Stimulated activated CD8-positive, alpha-beta memory T cell treated with anti-CD3 and anti-CD28 coated beads, Interleukin-7, amount 100 ng/mL, for 1 hour (primary cell): Measurements from ENCODE around the gene SLC5A9.
"Not testable (repeated sequence)": the region's sequence is repeated elsewhere in the genome, so short reads cannot be mapped to it uniquely, and the experiment has no call there.

Experiments
- DNase-seq, 2 donors: peaks; one replicate each; pipeline ENCODE4 v3.0.0-alpha.2; 2020; ENCODE audit warnings: low read depth in 2 of 2

SLC5A9 gene

DNA sequence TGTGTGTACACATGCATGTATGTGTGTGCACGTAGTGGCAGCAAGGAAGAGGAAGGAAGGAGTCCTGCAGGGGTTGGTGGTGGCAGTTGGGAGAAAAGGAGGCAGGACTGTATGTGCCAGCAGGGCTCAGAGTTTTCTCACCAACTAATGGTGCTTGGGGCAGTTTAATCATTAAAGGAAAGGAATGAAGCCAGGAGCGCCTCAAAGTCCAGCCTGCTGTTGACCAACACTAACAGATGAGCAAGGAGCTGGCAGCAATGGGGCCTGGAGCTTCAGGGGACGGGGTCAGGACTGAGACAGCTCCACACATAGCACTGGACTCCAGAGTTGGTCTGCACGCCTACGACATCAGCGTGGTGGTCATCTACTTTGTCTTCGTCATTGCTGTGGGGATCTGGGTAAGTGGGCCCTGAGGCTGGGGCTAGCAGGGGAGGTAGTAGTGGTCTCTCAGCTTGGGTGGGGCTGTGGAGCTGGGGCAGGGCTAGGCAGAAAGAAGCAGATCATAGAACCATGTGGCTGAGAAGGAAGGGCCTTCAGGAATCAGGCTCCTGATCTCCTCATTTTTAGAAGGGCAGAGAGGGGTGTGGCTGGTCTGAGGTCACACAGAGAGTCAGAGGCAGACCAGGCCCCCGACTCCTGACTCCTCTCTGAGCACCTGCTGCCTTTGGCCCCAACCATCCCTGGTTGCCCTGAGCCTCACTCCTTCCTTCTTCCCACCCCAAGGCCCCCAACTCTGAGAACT, at the start of gene SLC5A9:
TSS of gene SLC5A9 (plus strand) at position 216 of the 742 bp plus-strand sequence. CDS start at position 237, 21 bp downstream.
- no peak for DNase-seq

DNA sequence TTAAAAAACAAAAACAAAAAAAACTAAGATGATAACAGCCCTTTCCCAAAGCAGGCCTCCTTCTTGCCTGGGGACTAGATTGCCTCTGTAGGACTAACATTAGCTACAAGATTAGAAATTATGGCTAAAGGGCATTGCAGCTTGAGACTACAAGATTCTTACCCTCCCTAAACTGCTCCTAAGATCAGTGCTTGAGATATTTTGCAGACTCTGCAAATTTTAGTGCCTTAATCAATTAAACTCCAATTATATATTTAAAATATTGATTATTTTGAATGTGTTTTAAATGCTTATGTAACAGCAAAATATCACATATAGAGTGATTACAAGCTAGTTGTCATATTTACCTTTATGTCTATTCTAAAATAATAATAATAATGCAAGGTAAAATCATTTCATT, 47.4 kb upstream of the SLC5A9 start:
- DNase-seq = no peak

DNA sequence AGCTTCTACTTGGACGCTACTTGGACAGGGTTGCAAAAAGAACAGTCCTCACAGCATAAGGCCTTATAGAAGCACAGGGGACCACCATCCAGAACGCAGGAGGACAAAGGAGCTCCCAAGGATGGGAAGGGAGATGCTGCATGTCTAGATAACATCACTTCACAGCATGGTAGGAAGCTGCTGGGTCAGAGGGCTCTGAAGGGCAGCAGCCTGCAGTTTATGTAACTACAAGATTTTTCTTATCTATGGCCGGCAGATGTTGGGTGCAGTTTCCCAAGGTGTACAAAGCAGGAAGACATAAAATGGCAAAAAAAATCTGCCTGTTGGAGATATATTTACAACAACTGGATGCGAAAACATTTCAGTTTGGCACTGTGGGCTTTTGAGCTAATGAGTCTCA, 45.3 kb upstream of the SLC5A9 start:
- DNase-seq = no peak

DNA sequence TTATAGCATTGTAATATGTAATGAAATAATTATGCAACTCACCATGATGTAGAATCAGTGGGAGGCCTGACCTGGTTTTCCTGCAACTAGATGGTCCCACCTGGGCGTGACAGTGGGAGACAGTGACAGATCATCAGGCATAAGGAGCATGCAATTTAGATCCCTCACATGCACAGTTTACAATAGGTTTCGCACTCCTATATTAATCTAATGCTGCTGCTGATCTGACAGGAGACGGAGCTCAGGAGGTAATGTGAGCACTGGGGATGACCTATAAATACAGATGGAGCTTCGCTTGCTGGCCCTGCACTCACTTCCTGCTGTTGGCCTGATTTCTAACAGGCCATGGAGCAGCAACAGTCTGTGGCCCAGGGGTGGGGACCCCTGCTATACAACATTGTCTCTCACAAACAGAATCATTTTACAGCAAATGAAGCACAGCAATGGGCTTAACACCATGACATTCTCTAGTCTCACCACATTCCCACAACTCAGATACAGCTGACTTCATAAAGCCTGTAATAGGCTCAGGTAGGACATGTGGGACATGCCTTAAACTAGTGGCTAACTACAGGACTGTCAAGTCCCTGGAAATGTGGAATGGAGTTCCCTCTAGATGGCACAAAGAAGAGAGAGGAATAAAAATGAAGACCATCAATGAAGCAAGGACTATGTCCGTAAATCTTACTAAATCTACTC, 40.7 kb upstream of the SLC5A9 start:
- no peak for DNase-seq

DNA sequence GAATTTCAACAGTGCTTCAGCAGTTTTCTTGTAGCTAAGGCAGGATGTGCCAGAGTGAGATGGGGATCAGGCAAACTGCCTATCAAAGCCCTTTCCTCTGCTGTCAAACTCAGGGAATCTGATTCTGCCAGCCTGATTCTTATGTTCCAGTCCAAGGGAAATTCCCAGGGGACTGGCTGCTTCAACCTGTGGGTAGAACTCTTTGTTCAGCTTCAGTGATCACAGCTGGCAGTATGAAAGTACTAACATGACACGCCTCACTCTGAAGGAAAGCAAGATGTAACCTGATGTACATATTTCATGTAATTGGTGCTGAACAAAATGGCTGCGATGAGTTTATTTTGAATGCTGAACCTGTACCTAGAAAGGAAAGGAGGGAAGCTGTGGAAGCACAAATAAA, 40.1 kb upstream of the SLC5A9 start:
- no peak for DNase-seq

DNA sequence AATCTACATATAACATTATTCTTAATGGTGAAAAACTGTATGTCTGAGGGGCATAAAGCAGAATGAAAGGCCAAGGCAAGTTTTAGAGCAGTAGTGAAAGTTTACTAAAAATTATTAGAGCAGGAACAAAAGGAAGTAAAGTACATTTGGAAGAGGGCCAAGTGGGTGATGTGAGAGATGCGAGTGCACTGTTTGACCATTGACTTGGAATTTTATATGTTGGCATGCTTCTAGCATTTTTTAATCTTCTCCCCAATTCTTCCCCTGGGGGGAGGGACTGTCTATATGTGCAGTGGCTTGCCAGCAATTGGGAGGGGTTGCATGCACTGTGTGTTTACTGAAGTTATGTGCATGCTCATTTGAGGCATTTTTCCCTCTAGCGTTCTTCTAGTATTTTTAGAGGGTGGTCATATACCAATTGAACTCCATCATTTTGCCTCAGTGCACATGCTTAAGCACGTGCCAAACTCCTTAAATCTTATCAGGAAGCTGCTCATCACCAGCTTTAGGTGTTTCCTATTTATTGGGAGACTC, 36.1 kb upstream of the SLC5A9 start:
- DNase-seq = no peak

DNA sequence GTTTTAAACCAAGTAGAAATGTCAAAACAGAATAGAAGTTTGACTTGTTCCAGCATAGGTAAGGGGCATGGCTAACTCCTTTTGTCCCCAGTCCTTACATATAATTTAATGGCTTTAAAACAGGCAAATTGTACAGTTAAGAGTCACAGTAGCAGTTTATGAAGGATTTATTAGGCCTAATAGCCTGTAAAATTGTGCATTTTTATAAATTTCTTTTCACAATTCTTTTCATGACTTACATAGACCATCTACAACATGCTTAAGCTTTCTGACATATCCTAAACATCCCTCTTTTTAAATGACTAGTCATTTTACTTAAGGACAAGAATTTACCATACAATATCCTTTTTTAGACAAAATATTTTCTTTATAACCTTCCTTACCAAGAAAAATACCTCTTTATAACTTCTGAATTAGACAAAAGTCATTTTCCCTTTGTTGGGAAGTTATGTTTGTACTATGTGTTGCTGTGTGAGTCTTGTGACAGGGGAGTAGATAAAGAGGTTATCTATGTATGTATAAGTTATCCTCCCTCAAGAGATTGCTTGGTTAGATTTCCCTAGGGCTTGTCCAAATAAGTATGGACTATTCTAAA, 34.5 kb upstream of the SLC5A9 start:
- DNase-seq = no peak

DNA sequence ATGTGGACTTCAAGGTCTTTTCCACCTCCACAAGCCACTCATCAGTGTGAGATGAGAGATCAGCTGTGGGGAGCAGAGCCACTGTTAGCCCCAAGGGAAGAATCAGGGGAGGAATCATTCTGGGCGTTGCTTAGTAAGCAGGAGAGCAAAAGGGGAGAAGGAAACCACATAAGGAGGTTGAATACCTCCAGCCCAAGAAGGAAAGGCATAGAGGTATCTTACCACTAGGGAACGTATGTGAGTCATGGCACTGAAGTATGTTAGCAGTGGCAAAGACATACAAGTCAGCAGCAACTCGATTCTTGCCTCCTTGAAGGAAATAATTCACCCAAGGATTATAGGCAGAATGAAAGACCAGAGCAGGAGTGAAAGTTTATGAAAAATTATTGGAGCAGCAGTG, 31.6 kb upstream of the SLC5A9 start:
- DNase-seq = no peak

DNA sequence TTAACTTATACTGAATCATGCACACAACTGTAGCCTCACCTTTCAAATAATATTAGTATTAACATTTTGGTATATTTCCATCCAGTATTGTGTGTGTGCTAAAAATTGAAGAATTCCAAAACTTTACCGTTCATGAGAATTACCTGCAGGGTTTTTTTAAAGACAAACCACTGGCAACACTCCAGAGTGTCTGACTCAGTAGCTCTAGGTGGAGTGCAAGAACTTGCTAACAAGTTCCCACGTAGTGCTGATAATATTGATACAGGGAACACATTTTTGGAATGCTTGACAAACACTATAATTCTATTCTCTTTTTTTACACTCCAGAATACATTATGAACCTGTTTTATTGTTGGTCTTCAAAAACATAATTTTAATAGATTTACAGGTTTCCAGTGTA, 27.7 kb upstream of the SLC5A9 start:
- no peak for DNase-seq

DNA sequence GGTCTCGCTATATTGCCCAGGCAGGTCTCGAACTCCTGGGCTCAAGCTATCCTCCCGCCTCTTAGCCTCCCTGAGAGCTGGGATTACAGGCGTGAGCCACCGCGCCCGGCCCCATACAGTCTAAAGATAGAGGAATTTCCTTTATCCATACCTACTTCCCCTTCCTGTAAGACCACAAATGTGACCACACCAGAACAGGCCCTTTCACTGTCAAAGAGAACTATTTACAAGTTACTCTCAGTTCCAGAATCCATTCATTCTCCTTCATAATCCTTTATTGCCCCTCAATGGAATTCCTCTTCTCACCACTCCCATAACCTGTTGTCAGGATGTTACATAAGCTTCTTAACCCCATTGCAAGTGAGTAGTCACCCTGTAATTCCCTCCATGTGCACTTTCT, 26.3 kb upstream of the SLC5A9 start:
- DNase-seq = no peak

DNA sequence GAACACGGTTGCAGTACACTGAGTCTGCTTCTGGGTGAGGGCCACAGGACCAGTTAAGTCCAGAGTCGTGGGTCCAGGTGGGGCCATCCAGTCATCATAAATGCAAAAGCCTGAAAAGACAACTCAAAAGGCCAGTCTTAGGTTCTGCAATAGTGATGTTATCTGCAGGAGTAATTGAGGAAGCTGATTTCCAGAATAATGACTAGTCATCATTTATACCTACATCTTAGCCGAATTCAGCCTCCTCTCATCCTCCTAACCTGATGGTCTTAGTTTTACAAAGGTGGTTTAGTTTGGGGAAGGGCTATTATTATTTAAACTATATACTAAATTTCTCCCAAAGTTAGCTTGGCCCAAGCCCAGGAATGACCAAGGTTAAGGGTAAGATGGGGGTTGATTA, 23.5 kb upstream of the SLC5A9 start:
- no peak for DNase-seq

DNA sequence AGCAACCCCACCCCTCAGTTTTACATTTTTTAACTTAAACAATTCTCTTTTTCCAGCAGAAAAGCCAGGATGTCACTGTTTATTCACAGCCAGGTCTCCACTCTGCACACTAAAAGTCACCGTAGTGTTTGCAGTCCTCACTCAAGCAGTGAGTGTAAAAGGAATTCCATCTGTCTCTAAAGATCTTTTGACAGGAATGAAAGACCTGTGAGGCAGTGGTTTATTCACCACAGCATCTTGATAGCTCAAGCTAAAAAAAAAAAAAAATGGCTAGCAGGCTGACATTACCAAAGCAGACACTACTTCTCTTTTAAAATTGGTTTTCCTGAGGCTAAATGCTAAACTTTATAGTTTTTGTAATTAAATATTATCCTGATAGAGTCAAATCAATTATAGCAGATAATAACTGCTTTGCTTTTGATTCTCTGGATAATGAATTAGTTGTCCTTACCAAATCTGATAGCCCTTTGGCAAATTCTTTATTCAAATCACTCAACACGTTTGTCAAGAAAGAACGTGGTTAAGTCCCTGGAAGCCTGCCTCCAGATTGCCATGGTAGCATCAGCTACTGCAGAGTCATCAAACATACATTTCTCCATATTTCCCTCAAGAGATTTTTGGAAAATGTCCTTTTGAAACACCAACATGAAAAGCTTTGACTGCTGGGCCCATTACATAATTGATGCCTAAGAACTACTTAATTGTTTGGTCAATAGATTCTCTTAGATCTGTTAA, 22.2 kb upstream of the SLC5A9 start:
- no peak for DNase-seq

DNA sequence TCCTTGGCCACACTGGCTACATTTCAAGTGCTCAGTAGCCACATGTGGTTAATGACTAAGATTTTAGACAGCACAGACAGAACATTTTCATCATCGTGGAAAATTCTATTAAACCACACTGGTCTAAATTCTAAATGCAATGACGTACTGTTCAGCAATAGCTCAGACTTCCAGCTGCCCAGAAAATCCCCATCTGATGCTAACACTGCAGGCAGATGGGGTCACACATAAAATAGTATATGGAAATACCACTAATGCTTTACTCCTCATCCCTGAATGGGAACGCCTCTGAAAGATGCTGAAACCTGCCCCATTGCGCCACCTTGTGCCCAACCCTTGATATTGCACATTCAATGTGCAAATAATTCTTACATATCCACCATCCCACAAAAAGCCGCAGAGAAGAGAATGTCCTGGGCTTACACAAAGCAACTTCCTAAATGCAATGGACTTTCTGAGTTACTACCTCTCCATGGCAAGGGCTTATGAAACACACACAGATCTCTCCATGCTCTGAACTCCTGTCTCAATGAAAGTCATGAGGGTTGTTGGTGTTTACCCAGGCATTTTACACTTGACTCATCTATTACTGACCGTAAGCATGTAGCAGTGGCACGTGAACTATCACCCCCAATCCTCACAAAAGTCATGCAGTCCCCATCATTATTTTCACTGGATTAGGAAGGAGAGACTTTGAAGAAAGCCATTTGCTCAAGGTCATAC, 20.3 kb upstream of the SLC5A9 start:
- DNase-seq = peak; percentile 13 to 38

DNA sequence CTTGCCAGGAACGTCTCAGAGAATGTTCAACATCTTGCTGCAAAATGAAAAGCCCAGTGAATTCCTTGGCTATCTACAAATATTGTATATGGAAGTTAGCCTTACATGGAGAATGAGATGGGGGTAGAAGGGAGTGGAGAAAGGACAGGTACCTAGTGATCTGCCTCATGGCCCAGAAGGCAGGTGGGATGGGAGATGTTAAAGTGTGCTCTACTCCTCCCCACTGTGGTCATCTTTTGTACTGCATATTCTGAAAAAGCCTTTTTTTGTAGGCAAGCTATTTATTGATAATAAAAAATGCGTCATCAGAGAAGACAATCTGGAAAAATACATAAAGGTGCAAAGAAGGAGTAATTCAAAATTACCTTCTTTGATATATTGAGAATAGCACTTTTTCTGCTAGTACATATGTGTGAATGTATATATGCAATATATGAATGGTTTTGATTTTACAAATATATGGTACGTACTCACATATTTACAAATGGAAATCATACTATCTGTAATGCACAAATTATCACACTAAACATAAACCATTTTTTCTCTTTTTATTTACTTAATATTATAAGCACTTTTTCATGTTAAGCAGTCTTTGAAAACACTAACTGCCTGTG, 19.1 kb upstream of the SLC5A9 start:
- no peak for DNase-seq

DNA sequence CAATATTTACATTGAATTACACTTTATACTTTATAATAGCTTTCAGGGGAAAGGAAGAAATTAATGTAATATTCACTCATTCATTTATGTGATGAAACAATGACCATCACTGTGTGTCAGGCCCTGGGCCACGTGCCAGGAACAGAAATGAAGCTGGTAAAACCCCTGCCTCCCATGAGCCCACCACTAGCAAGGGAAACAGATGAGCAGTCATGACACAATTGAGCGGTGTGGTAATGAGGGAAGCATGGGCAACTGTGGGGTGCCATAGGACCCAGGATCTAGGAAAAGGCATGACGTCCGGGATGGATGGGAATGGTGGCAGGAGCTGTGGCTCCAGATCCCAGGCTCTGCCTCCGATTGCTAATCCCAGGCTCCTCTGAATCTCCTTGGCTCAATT, 17.0 kb upstream of the SLC5A9 start:
- no peak for DNase-seq

DNA sequence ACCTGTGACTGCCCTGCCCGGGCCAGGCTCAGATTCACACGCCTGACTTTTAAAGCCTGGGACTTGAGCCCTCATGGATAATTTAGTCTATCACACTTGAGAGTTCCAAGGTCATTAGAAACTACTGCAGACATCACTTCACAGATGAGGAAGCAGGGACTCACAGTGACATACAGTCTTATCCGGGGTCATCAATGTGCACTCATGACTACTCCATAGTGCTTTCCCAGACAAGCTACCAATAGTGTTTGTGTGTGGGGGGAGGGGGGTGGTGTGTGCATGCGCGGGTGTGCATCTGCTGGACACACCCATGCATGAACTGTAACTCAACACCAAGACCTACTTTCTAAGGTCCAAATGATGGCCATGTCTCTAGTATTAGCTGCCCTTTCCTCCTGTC, 16.1 kb upstream of the SLC5A9 start:
- DNase-seq = no peak

DNA sequence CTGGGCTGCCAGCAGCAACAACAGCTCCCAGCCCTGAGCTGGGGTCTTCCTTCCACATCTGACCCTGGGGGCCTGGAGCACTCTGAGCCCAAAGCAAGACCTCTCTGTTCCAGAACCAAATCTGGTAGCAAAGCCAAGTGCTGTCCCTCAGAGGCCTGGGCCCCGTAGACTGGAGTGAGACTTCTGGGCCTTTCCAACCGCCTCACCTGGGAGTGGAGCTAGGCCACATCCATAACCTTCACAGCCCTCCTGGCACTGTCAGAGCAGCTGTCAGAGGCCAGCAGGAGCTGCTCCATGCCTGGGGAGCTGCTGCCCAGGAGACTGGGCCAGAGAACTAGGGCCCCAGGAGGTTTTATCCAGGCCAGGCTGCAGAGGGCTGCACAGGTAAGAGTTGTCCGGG, 15.4 kb upstream of the SLC5A9 start:
- DNase-seq = no peak

DNA sequence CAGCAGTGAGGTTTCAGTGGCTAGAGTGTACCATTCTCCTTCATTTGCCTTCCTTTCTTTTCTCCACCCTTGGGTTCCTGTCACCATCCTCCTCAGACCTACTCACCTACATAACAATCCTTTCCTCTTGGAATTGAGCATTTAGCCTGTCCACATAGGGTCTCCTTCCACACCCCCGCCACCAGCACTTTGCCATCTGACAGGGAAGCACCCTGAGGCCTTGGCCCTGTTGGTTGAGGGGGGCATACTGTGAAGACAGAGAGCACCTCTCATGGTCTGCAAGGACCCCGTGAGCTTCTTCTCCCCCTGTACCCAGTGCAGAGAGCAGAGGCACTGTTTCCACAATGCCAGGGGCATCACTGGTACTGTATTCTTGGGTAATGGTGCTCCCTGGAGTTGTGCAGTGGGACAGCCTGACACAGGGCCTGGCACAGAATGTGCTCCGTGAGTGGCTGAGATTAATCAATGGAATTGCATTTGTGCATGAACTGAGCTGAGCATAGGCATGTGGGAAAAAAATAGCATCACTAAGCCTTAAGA, 14.9 kb upstream of the SLC5A9 start:
- DNase-seq = no peak

DNA sequence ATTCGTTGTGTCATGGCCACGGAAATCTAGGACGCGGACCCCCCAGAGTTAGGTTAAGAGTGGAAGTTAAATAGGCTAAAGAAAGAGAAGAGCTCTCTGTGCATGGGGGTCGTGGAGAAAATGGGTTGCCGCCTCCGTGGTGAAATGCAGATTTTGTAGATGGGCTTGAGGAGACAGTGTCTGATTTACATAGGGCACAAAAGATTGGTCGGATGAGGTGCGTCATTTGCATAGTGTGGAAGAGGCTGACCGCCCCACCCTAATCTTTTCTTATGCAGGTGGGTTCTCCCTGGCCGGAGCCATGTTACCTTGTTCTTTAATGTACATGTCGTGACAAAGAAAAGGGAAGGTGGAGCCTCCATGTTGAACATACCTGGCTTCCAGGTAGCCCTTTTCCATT, 14.3 kb upstream of the SLC5A9 start:
- DNase-seq = no peak

DNA sequence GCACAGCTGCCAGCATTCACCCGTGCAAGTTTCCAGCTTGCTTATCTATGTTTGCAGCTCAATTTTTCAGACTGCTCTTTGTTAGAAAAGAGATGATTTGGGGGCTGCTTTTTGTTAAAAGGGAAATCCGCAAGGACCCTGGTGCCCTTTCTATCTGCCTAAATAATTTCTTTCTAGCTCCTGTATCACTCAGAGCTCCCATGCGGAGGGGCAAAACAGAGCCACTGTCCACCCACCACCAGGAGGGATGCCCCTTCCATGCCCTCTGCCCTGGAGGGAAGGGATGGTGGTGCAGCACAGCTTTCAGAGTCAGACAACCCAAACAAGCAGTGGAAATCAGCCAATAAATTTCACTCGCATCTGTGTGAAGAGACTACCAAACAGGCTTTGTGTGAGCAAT, 13.9 kb upstream of the SLC5A9 start:
- no peak for DNase-seq

DNA sequence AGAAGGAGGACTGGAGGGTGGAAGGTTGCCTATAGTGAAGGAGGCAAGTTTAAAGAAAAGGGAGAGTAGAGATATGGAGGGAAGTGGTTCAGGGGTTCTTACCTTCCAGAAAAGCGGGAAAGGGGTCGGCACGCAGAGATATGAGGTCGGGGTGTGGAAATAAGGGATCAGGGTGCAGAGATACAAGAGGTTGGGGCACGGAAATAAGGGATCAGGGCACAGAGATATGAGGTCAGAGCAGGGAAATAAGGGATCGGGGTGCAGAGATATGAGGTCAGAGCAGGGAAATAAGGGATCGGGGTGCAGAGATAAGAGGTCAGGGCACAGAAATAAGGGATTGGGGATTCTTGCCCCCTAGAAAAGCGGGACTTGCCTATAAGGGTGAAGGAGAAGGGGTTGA, 9.1 kb upstream of the SLC5A9 start:
- not testable (repeated sequence) for DNase-seq
